IPS-20b (cell line): ENCODE data around the gene CREB3L4.
"Not testable (repeated sequence)": the region's sequence is repeated elsewhere in the genome, so short reads cannot be mapped to it uniquely, and the experiment has no call there.

Experiments used
- H3K27ac ChIP-seq: one replicate; pipeline ENCODE4 v1.5.1; 2013; ENCODE audit warnings: low read length
- H3K27me3 ChIP-seq: 2 replicates; pipeline ENCODE4 v1.6.1; 2013; ENCODE audit warnings: mild to moderate bottlenecking, low read length, inconsistent platforms; ENCODE audit not compliant: insufficient read depth
- H3K36me3 ChIP-seq: 2 replicates; pipeline ENCODE4 v1.6.1; 2013; ENCODE audit warnings: low read depth, mild to moderate bottlenecking, inconsistent platforms, low read length, moderate library complexity; ENCODE audit not compliant: insufficient read depth
- H3K4me1 ChIP-seq: 2 replicates; pipeline ENCODE4 v1.6.1; 2013; ENCODE audit warnings: mild to moderate bottlenecking, control low read depth, inconsistent platforms, low read length, moderate library complexity; ENCODE audit not compliant: insufficient read depth
- H3K4me3 ChIP-seq: 2 replicates; pipeline ENCODE4 v1.5.1; 2013; ENCODE audit warnings: mild to moderate bottlenecking, low read length, inconsistent platforms
- H3K9ac ChIP-seq: 2 replicates; pipeline ENCODE4 v1.6.1; 2013; ENCODE audit warnings: low read depth, mild to moderate bottlenecking, inconsistent platforms, low read length, moderate library complexity
- H3K9me3 ChIP-seq: 2 replicates; pipeline ENCODE4 v1.6.1; 2013; ENCODE audit warnings: mild to moderate bottlenecking, low read depth, low read length, inconsistent platforms; ENCODE audit not compliant: insufficient read depth

The CREB3L4 gene

DNA sequence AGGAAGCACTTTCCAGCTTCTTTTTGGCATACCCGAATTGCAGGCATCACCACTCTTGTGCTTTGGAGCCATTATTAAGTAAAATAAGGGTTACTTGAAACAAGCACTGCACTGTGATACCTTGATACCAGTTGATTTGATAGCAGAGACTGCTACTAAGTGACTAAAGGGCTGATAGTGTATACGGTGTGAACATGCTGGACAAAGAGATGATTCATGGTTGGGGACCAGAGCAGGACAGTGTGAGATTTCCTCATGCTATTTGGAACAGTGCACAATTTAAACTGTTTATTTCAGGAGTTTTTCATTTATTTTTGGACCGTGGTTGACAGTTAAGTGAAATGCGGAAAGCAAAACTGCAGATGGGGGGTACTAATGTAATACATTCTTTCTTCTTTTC lies 32.7 kb downstream of the CREB3L4 start:
- H3K27me3 ChIP-seq, result no peaks in the 10 kb centered on the region
- no peaks in the 10 kb centered on the region for H3K9me3 ChIP-seq
- H3K4me3 ChIP-seq, result no peak overlapping the region
- H3K4me1 ChIP-seq, result no peaks in the 10 kb centered on the region
- H3K9ac ChIP-seq, result no peak overlapping the region
- H3K36me3 ChIP-seq, result peaks cover 4% of the 10 kb centered on the region; the same call in 1 of the 2 replicates
- H3K27ac ChIP-seq, result no peak overlapping the region

DNA sequence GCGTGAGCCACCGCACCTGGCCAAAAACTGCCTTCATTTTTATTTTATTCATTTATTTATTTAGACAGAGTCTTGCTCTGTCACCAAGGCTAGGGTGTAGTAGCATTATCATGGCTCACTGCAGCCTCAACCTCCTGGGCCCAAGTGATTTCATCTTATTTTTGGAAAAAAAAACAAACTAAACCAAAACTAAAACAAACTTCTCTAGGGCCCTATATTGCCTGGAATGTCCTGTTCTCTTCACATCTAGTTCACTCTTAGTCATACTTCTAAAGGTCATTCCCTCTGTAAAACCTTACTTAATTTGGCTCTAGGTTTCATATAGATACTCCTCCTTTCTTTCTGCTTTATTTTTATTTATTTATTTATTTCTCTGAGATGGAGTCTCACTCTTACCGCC lies 38.4 kb downstream of the CREB3L4 start:
- H3K27ac ChIP-seq, result no peak overlapping the region
- H3K9me3 ChIP-seq, result no peaks in the 10 kb centered on the region
- H3K4me1 ChIP-seq, result no peaks in the 10 kb centered on the region
- no peaks in the 10 kb centered on the region for H3K36me3 ChIP-seq
- H3K4me3 ChIP-seq, result no peak overlapping the region
- H3K9ac ChIP-seq, result no peak overlapping the region
- no peaks in the 10 kb centered on the region for H3K27me3 ChIP-seq

DNA sequence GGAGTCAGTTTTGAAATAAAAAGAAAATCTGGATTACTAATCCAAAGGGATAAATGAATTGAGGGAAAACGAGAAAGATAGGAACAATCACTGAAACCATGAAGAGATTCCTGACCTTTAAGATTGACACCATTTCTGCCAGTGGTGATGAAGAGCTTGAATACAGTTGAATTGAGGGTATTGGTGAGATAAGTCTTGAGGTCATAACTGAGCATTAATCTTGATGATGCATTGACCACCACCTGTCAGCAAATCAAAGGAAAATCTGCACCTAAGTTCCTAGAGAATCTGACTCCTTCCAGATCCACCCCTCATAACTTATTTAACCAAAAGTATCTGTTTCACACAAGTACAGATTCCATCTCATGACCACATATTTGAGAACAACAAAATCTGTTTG lies 44.4 kb downstream of the CREB3L4 start:
- no peaks in the 10 kb centered on the region for H3K27me3 ChIP-seq
- H3K27ac ChIP-seq, result no peak overlapping the region

DNA sequence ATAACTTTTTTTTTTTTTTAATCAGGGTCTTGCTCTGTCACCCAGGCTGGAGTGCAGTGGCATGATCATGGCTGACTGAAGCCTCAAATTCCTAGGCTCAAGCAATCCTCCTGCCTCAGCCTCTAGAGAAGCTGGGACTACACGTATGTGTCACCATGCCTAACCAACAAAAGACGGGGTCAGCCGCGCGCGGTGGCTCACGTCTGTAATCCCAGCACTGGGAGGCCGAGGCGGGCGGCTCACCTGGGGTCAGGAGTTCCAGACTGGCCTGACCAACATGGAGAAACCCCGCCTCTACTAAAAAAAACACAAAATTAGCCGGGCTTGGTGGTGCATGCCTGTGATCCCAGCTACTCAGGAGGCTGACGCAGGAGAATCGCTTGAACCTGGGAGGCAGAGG lies 44.8 kb downstream of the CREB3L4 start:
- not testable (repeated sequence) for H3K27me3 ChIP-seq, H3K4me3 ChIP-seq, H3K4me1 ChIP-seq, H3K9ac ChIP-seq, H3K27ac ChIP-seq, H3K36me3 ChIP-seq, H3K9me3 ChIP-seq

More for the DNA sequence above, 44.4 kb downstream of the CREB3L4 start:
- H3K9me3 ChIP-seq, result no peaks in the 10 kb centered on the region
- no peaks in the 10 kb centered on the region for H3K4me1 ChIP-seq
- no peak overlapping the region for H3K4me3 ChIP-seq
- H3K36me3 ChIP-seq, result no peaks in the 10 kb centered on the region
- H3K9ac ChIP-seq, result no peak overlapping the region

DNA sequence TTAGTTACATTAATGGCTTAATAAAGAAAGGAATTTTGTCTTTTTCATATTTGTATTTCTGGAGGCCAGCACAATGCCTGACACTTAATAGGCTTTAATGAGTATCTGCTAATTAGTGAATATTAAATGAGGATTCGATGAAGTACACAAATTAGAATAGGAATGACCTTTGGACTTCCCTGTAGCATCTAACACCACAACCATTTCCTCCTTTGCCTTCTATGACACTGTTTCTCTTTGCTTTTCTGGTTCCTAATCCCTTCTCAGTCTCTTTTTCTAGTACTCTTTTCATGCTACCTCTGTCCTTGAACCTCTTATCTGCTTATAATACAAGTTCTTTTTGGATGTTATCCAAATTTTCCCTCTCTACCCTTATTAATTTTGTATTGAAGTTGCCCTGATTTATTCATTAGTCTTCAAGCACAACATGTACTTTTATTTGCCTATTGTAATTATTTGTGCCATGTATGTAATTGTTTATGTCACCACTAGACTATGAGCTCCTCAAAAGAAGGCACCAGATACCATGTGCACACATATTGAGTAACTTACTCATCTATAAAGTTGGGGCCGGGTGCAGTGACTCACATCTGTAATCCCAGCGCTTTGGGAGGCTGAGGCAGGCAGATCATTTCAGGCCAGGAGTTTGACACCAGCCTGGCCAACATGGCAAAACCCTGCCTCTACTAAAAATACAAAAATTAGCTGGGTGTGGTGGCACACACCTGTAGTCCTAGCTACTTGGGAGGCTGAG lies 46.6 kb downstream of the CREB3L4 start:
- no peaks in the 10 kb centered on the region for H3K9me3 ChIP-seq
- no peak overlapping the region for H3K4me3 ChIP-seq
- no peaks in the 10 kb centered on the region for H3K36me3 ChIP-seq
- no peak overlapping the region for H3K9ac ChIP-seq
- no peaks in the 10 kb centered on the region for H3K27me3 ChIP-seq
- H3K27ac ChIP-seq, result no peak overlapping the region
- H3K4me1 ChIP-seq, result no peaks in the 10 kb centered on the region

DNA sequence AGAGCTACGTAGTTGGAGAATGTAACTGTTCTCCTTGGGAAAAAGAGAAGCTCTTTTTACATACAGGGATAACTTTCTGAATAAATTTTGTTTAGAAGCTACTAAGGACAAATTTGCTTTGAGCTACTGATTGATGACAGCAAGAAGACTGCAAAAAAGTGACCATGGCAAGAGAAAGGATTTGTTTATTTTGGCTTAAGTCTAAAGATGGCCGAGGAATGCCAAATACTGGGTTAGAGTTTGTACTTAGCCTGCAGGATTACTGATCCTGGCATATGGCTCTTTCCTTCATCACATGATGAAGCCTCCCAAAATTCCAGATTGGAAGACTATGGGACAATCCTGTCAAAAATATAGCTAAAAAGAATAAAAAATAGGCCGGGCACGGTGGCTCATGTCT lies 51.6 kb downstream of the CREB3L4 start:
- H3K27ac ChIP-seq, result no peak overlapping the region
- no peak overlapping the region for H3K9ac ChIP-seq
- H3K4me3 ChIP-seq, result no peak overlapping the region
- H3K36me3 ChIP-seq, result no peaks in the 10 kb centered on the region
- H3K4me1 ChIP-seq, result no peaks in the 10 kb centered on the region
- no peaks in the 10 kb centered on the region for H3K27me3 ChIP-seq
- H3K9me3 ChIP-seq, result no peaks in the 10 kb centered on the region

DNA sequence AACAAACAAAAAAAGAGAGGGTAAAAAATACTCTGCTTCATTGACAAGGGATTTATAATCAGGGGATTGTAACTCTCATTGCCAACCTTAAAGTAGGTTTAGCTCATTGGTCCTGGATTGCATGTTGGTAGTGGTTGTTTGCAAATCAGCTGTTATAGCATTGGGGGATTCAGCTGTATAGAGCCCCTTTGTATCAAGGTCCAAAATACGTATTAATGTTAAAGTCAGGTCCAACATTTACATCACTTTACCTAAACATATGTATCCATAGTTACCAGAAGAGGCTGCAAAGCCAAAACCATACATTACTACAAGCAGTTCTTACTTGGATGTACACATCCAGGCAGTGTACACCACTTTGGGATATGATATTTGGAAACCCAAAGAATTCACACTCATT lies 52.2 kb downstream of the CREB3L4 start:
- Histone ChIP-seq H3K36me3 (no peaks in the 10 kb centered on the region), H3K9ac (no peak overlapping the region), H3K27ac (no peak overlapping the region), H3K27me3 (no peaks in the 10 kb centered on the region), H3K9me3 (no peaks in the 10 kb centered on the region), H3K4me1 (no peaks in the 10 kb centered on the region), H3K4me3 (no peak overlapping the region)
